Measurements from ENCODE around the gene THSD4. TPM values are rescaled to one million over a fixed set of nuclear protein-coding genes. Genes with fewer than 3 reads are reported as not detected.

The THSD4 gene
- polyA plus RNA-seq, 1 experiment: 18.8 TPM

DNA sequence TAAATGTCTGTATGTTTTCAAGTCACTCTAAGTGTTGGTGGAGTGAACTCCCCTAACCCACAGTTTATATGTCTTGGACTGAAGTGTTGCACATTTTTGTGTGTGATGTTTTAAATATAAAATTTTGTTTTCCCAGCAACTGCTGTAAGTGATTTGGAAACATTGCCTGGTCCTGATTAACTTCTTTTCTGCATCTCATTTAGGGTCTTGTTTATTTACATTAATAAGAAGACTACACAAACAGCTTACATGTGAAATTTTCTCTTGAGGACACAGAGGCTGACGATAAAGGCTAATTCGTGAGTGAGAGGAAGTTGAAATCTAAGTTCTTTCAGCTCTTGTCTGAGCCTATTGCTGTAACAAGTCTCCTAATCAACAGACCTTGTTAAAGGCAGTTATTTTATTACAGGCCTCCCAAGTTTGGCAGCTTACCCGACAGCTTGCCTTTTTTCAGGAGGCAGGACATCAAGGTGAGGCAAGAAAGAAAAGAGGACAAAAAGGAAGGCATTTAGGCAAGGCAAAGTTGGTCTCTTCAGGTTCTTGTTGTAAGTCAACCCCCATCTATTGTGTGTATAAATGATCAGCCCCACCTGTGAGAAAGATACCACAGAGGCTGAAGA, 517.4 kb downstream of the THSD4 start:
- Histone ChIP-seq H3K36me3 (ENCODE audit: control insufficient read depth, insufficient read depth, low read length) (no peaks in the 10 kb centered on the region), H3K4me3 (ENCODE audit: low read depth, low read length) (no peak overlapping the region), H3K27me3 (ENCODE audit: control insufficient read depth, insufficient read depth, low read length) (no peaks in the 10 kb centered on the region)
- ChIA-PET POLR2A (no interaction called here), CTCF (interaction anchor here (0.6 to 1.2 kb wide), 2 partner anchors 12 to 148 kb away, joined by 3 read pairs; no protein-coding TSS in a partner anchor)
- DNase-seq (ENCODE audit: low read depth): no peak
- TF ChIP-seq, protein P1, sequence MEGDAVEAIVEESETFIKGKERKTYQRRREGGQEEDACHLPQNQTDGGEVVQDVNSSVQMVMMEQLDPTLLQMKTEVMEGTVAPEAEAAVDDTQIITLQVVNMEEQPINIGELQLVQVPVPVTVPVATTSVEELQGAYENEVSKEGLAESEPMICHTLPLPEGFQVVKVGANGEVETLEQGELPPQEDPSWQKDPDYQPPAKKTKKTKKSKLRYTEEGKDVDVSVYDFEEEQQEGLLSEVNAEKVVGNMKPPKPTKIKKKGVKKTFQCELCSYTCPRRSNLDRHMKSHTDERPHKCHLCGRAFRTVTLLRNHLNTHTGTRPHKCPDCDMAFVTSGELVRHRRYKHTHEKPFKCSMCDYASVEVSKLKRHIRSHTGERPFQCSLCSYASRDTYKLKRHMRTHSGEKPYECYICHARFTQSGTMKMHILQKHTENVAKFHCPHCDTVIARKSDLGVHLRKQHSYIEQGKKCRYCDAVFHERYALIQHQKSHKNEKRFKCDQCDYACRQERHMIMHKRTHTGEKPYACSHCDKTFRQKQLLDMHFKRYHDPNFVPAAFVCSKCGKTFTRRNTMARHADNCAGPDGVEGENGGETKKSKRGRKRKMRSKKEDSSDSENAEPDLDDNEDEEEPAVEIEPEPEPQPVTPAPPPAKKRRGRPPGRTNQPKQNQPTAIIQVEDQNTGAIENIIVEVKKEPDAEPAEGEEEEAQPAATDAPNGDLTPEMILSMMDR (IDR thresholded peaks at IDR 0.05; ENCODE audit: insufficient read depth, low read depth, low read length): no peak

DNA sequence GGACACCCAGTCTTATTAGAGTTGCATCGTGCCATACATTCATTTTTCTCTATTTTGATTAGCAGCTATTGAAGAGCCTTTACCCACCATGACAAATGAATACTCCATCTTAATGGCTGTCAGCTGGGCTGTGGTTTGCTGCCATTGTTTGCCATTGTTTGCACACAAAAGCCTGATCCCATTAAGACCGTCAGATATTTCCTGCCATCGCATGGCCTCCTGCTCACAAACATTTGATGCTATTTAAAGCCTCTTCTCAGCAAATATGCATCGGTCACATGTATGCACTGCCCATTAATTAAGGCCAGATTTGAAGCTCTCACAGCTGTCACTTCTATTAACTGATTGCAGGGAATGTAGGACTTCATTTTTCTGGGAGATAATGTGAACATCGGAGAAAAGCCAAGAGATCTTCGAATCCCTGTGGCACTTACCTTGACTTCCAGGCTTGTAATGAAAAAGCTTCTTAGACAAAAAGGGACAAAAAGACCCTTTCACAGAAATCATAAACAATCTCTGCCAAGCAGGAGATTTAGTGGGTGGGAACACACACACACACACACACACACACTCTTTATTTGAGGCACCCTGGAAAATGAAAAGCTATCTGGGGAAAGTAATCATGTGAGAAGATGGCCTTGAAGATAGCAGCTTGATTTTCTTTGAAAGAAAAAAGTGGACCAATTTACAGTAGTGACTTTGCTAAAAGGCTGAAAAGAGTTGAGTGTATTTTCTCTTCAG, 519.7 kb downstream of the THSD4 start:
- CTCF ChIA-PET: interaction anchor here (1.0 kb wide), 1 partner anchor 10 kb away, joined by 4 read pairs; no protein-coding TSS in a partner anchor
- Histone ChIP-seq H3K27me3 (ENCODE audit: control insufficient read depth, insufficient read depth, low read length) (no peaks in the 10 kb centered on the region), H3K36me3 (ENCODE audit: control insufficient read depth, insufficient read depth, low read length) (no peaks in the 10 kb centered on the region), H3K4me3 (ENCODE audit: low read depth, low read length) (no peak overlapping the region)
- TF ChIP-seq, protein P1 (IDR thresholded peaks at IDR 0.05; ENCODE audit: insufficient read depth, low read depth, low read length): no peak
- no peak for DNase-seq (ENCODE audit: low read depth)
- POLR2A ChIA-PET: no interaction called here

DNA sequence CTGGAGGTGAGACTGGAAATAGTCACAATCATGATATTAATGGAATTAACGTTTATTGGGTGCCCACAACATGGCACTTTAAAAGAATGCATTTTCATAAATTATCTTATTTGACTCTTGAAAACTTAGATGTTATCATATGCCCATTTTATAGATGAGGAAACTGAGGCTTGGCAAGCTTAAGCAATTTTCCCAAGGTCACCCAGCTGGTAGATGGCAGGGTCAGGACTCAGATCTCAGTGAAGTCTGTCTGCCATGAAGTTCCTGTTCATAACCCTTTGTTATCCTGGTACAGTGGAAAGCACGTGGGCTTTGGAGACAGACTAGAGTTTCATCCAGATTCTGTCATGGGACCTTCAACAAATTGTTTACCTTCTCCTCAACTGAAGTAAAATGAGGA, 520.5 kb downstream of the THSD4 start:
- POLR2A ChIA-PET: no interaction called here
- no peaks in the 10 kb centered on the region for H3K27me3 ChIP-seq (ENCODE audit: control insufficient read depth, insufficient read depth, low read length)
- no peak for DNase-seq (ENCODE audit: low read depth)
- H3K4me3 ChIP-seq (ENCODE audit: low read depth, low read length): no peak overlapping the region
- H3K36me3 ChIP-seq (ENCODE audit: control insufficient read depth, insufficient read depth, low read length): no peaks in the 10 kb centered on the region
- TF ChIP-seq, protein P1 (IDR thresholded peaks at IDR 0.05; ENCODE audit: insufficient read depth, low read depth, low read length): no peak
- CTCF ChIA-PET: interaction anchor here (1.0 to 1.6 kb wide), 3 partner anchors 11 to 24 kb away, joined by 4 read pairs; no protein-coding TSS in a partner anchor

DNA sequence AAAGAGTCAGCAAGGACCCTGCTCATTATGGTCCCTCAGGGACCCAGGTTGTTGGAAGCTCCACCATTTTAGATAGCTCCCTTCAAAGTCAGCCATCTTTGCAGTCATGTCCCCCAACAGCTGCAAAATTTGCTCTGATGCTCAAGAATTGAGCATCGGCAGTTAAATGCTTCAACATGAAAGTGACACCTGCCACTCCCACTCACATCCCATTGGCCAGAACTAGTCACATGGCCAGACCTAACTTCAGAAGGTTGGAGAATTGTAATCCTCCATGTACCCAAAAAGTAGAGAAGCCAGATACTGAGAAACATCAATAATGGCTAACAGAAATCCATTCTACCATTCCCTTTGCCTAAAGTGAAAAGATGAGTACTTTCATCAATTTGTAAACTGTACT, 523.6 kb downstream of the THSD4 start:
- TF ChIP-seq, protein P1 (IDR thresholded peaks at IDR 0.05; ENCODE audit: insufficient read depth, low read depth, low read length): no peak
- no peak overlapping the region for H3K4me3 ChIP-seq (ENCODE audit: low read depth, low read length)
- CTCF ChIA-PET: no interaction called here
- no peaks in the 10 kb centered on the region for H3K36me3 ChIP-seq (ENCODE audit: control insufficient read depth, insufficient read depth, low read length)
- DNase-seq (ENCODE audit: low read depth): no peak
- POLR2A ChIA-PET: no interaction called here
- no peaks in the 10 kb centered on the region for H3K27me3 ChIP-seq (ENCODE audit: control insufficient read depth, insufficient read depth, low read length)

DNA sequence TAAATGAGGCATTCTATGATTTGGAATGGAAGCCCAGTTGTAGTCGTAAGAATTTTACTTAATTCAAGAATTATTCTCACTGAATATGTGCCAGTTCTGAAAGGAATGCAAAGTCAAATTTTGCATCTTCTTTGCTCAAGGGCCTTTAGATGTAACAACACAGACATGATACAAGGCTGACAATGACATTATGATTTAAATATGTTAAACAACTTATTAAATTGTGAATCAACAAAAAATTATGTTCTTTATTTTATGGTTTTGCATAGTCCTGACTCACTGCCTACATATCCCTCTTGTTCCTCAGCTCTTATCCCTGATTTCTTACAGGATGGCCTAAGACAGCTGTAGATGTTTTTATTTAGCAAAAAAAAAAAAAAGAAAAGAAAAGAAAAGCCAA, 524.2 kb downstream of the THSD4 start:
- ChIA-PET CTCF (interaction anchor here (0.6 to 0.7 kb wide), 2 partner anchors 120 to 840 kb away, joined by 3 read pairs; no protein-coding TSS in a partner anchor), POLR2A (no interaction called here)
- H3K4me3 ChIP-seq (ENCODE audit: low read depth, low read length): no peak overlapping the region
- no peaks in the 10 kb centered on the region for H3K27me3 ChIP-seq (ENCODE audit: control insufficient read depth, insufficient read depth, low read length)
- DNase-seq (ENCODE audit: low read depth): no peak
- H3K36me3 ChIP-seq (ENCODE audit: control insufficient read depth, insufficient read depth, low read length): no peaks in the 10 kb centered on the region
- TF ChIP-seq, protein P1 (IDR thresholded peaks at IDR 0.05; ENCODE audit: insufficient read depth, low read depth, low read length): no peak

Measured in BJ (cell line).